KMS-11 (cell line): ENCODE measurements around the gene TPRX1.
"Not testable (repeated sequence)": the region's sequence is repeated elsewhere in the genome, so short reads cannot be mapped to it uniquely, and the experiment has no call there.

Experiments
- H2AFZ ChIP-seq: fragments of 200-600 bp; sonication (generic); 2 replicates; pipeline ENCODE4 v1.6.1; 2016; ENCODE audit warnings: antibody characterized with exemption, mixed run types, low read depth
- H3K27ac ChIP-seq: fragments of 200-600 bp; sonication (generic); 2 replicates; pipeline ENCODE4 v1.6.1; 2016; ENCODE audit warnings: mild to moderate bottlenecking, mixed run types
- H3K27me3 ChIP-seq: fragments of 200-600 bp; sonication (generic); 2 replicates; pipeline ENCODE4 v1.6.1; 2017; ENCODE audit warnings: mild to moderate bottlenecking, low read depth, mixed run types, moderate library complexity; ENCODE audit not compliant: insufficient read depth
- H3K36me3 ChIP-seq: fragments of 200-600 bp; sonication (generic); 2 replicates; pipeline ENCODE4 v1.6.1; 2017; ENCODE audit warnings: mild to moderate bottlenecking, mixed run types; ENCODE audit not compliant: insufficient read depth
- H3K4me1 ChIP-seq: fragments of 200-600 bp; sonication (generic); 2 replicates; pipeline ENCODE4 v1.6.1; 2016; ENCODE audit warnings: mild to moderate bottlenecking, low read depth, mixed run types; ENCODE audit not compliant: poor library complexity, severe bottlenecking
- H3K4me2 ChIP-seq: fragments of 200-600 bp; sonication (generic); 2 replicates; pipeline ENCODE4 v1.7.0; 2016; ENCODE audit warnings: mild to moderate bottlenecking, mixed run types
- H3K4me3 ChIP-seq: fragments of 200-600 bp; sonication (generic); IDR thresholded peaks from 2 replicates; pipeline ENCODE4 v1.6.1; 2017; ENCODE audit warnings: low read depth, low read length, mixed read lengths; ENCODE audit not compliant: insufficient read depth
- H3K79me2 ChIP-seq: fragments of 200-600 bp; sonication (generic); 2 replicates; pipeline ENCODE4 v1.6.1; 2016; ENCODE audit warnings: low read depth, mixed run types; ENCODE audit not compliant: insufficient read depth
- H3K9ac ChIP-seq: fragments of 200-600 bp; sonication (generic); 2 replicates; pipeline ENCODE4 v1.6.1; 2016; ENCODE audit warnings: mild to moderate bottlenecking, mixed run types
- H4K20me1 ChIP-seq: fragments of 200-600 bp; sonication (generic); 2 replicates; pipeline ENCODE4 v1.6.1; 2016; ENCODE audit warnings: mild to moderate bottlenecking, mixed run types; ENCODE audit not compliant: insufficient read depth
- CTCF ChIP-seq: fragments of 200-600 bp; sonication (generic); conservative IDR thresholded peaks from 2 replicates; pipeline ENCODE4 v1.6.1; 2017; ENCODE audit warnings: low read depth, mild to moderate bottlenecking, antibody characterized with exemption, low read length, moderate library complexity, mixed read lengths

Gene TPRX1

GRCh38 chr19:47804451-47804850 is at the start of gene TPRX1:
TPRX1 (minus strand) TSS chr19:47804551; CDS start chr19:47804539, 12 bp downstream.
- H3K27me3 ChIP-seq, result peaks cover 10% of the 10 kb centered on the region; the same call in 1 of the 2 replicates
- not testable (repeated sequence) for H2AFZ ChIP-seq, H3K4me3 ChIP-seq, H3K79me2 ChIP-seq, H3K4me1 ChIP-seq, H3K9ac ChIP-seq, H3K27ac ChIP-seq, H3K36me3 ChIP-seq, H4K20me1 ChIP-seq, H3K4me2 ChIP-seq

GRCh38 chr19:47853003-47853402 is 48.7 kb upstream of the TPRX1 start:
- no peak overlapping the region for H3K4me2 ChIP-seq
- peaks cover 95% of the 10 kb centered on the region for H3K27me3 ChIP-seq
- H3K4me3 ChIP-seq, result no peak overlapping the region
- no peak overlapping the region for H2AFZ ChIP-seq
- peaks cover 9% of the 10 kb centered on the region for H3K4me1 ChIP-seq
- no peaks in the 10 kb centered on the region for H4K20me1 ChIP-seq
- no peaks in the 10 kb centered on the region for H3K36me3 ChIP-seq
- TF ChIP-seq CTCF, result no peak
- no peak overlapping the region for H3K9ac ChIP-seq
- H3K27ac ChIP-seq, result no peak overlapping the region
- no peaks in the 10 kb centered on the region for H3K79me2 ChIP-seq

- H3K4me2 ChIP-seq, result no peak overlapping the region
- no peaks in the 10 kb centered on the region for H4K20me1 ChIP-seq
- no peak overlapping the region for H3K4me3 ChIP-seq
- H3K36me3 ChIP-seq, result no peaks in the 10 kb centered on the region
- H3K27me3 ChIP-seq, result peaks cover 89% of the 10 kb centered on the region
- TF ChIP-seq CTCF, result peak; percentile 31; the same call in 1 of the 2 replicates
- H3K27ac ChIP-seq, result no peak overlapping the region
- no peaks in the 10 kb centered on the region for H3K79me2 ChIP-seq
- H3K9ac ChIP-seq, result no peak overlapping the region
- peaks cover 4% of the 10 kb centered on the region for H3K4me1 ChIP-seq
- no peak overlapping the region for H2AFZ ChIP-seq
Observed at GRCh38 chr19:47848823-47849473, 44.6 kb upstream of the TPRX1 start.

GRCh38 chr19:47848425-47848822 is 44.1 kb upstream of the TPRX1 start:
- H2AFZ ChIP-seq, result no peak overlapping the region
- H3K9ac ChIP-seq, result no peak overlapping the region
- no peak overlapping the region for H3K4me3 ChIP-seq

More at GRCh38 chr19:47848425-47848822, 44.1 kb upstream of the TPRX1 start:
- no peak for TF ChIP-seq CTCF
- Histone ChIP-seq H3K27me3 (peaks cover 89% of the 10 kb centered on the region), H3K79me2 (no peaks in the 10 kb centered on the region), H4K20me1 (no peaks in the 10 kb centered on the region), H3K4me2 (no peak overlapping the region), H3K27ac (no peak overlapping the region), H3K4me1 (peaks cover 4% of the 10 kb centered on the region), H3K36me3 (no peaks in the 10 kb centered on the region)
